GM21528 (cell line): ENCODE measurements around the gene TP53.
"Not testable (repeated sequence)": the region's sequence is repeated elsewhere in the genome, so short reads cannot be mapped to it uniquely, and the experiment has no call there.

Experiments used
- ATAC-seq: cut with Tn5 transposase; IDR thresholded peaks from one replicate; pipeline ENCODE4 v1.9.1; 2021; ENCODE audit warnings: mild to moderate bottlenecking, moderate library complexity; ENCODE audit not compliant: unreplicated experiment, low FRiP score

The TP53 gene

DNA sequence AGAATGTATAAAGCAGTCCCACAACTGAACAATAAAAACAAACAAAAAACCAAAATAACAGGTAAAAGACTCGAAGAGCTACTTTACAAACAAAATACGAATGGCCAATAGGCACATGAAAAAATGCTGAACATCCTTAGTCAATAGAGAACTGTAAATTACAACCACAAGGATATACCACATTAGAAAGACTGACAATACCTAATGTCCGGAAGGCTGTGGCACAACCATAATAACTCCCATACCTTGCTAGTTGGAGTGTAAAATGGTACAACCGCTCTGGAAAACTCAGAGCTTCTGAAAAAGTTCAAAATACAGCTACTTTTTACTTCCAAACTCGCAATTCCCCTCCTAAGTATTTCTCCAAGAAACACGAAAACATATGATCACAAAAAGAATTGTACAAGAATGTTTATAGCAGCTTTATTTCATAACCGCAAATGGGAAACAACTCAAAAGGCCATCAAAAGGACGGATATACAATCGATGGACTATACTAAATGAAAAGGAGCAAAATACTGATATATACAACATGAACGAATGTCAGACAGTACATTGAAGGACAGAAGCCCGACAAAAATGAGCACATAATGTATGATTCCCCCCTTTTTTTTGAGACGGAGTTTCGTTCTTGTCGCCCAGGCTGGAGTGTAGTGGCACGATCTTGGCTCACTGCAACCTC, 2.3 kb downstream of the TP53 start:
- no peak for ATAC-seq

DNA sequence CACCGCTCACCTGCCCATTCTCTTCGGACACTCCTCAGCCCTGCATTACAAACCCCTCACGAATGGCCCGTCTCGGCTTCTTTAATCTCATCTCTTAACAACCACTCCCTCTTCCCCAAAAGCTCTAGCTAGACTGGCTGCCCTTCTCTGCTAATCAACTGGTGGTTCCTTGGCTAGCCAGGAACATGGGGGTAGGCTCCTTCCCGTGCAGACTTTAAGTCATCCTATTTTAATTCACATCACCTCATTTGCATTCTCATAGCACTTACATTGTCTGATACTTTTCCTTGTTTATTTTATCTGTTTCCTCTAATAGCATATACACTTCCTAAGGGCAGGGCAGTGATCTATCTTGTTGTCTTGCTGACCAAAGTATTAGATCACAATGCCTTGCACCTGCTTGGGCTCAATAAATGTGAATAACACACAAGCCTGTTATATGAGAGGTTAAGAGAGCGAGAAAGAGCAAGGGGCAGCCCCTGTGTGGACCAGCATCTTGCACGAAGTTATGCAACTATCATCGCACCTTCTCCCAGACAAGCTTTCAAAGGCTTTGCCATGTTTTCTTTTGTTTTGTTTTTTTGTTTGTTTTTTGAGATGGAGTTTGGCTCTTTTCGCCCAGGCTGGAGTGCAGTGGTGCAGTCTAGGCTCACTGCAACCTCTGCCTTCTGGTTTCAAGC, 9.8 kb downstream of the TP53 start:
- ATAC-seq: no peak

DNA sequence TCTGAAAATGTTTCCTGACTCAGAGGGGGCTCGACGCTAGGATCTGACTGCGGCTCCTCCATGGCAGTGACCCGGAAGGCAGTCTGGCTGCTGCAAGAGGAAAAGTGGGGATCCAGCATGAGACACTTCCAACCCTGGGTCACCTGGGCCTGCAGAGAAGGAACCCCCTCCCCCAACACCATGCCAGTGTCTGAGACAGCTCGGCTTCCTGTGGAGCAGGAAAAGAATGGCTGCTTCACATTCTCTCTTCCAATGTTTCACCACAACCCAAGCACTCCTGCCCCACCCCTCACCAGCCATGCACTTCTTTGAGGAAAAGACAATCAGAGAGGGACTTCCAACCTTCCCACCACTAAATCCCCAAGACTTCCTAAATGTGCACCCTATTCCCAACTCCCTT, 10.8 kb downstream of the TP53 start:
- no peak for ATAC-seq

DNA sequence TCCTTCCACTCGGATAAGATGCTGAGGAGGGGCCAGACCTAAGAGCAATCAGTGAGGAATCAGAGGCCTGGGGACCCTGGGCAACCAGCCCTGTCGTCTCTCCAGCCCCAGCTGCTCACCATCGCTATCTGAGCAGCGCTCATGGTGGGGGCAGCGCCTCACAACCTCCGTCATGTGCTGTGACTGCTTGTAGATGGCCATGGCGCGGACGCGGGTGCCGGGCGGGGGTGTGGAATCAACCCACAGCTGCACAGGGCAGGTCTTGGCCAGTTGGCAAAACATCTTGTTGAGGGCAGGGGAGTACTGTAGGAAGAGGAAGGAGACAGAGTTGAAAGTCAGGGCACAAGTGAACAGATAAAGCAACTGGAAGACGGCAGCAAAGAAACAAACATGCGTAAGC, 12.4 kb downstream of the TP53 start:
- no peak for ATAC-seq

DNA sequence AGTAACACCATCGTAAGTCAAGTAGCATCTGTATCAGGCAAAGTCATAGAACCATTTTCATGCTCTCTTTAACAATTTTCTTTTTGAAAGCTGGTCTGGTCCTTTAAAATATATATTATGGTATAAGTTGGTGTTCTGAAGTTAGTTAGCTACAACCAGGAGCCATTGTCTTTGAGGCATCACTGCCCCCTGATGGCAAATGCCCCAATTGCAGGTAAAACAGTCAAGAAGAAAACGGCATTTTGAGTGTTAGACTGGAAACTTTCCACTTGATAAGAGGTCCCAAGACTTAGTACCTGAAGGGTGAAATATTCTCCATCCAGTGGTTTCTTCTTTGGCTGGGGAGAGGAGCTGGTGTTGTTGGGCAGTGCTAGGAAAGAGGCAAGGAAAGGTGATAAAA, 14.1 kb downstream of the TP53 start:
- no peak for ATAC-seq

DNA sequence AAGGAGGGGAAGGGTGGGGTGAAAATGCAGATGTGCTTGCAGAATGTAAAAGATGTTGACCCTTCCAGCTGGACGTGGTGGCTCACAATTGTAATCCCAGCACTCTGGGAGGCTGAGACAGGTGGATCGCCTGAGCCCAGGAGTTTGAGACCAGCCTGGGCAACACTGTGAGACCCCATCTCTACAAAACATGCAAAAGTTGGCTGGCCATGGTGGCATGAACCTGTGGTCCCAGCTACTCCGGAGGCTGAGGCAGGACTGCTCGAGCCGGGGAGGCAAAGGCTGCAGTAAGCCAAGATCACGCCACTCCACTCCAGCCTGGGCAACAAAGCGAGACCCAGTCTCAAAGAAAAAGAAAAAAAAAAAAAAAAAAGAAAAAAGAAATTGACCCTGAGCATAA, 18.8 kb downstream of the TP53 start:
- ATAC-seq: no peak

DNA sequence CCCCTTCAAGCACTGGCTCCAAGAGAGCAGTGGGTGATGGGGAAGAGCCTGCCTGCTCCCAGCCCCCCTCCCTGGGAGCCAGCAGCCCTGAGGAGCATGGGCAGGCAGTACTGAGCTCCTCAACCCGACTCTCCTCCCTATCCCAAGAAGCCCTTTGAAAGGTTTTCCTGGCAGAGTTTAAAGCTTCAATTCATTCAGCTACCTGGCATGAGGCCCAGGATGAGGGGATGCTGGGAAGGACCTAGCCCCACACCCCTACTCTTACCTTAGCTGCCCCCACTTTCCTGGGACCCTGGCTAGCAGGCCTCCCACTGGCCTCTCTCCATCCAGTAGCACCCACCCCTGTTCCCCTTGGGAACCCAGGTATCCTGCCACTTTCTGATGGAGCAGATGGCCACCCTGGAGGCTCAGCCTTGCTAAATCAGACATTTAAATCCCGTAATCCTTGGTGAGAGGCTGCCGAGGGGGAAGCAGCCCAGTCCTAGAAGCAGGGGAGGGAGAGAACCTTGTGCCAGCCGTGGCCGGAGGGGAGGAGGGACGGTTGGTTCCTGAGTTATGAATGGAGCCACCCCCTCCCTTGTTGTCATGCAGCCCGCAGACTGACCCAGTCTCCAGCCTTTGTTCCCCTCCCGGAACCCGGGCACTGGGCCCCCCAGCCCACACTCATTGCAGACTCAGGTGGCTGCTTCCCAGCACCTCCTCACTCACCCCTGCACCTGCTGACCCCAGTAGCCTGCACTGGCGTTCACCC, 19.5 kb downstream of the TP53 start:
- ATAC-seq: no peak

DNA sequence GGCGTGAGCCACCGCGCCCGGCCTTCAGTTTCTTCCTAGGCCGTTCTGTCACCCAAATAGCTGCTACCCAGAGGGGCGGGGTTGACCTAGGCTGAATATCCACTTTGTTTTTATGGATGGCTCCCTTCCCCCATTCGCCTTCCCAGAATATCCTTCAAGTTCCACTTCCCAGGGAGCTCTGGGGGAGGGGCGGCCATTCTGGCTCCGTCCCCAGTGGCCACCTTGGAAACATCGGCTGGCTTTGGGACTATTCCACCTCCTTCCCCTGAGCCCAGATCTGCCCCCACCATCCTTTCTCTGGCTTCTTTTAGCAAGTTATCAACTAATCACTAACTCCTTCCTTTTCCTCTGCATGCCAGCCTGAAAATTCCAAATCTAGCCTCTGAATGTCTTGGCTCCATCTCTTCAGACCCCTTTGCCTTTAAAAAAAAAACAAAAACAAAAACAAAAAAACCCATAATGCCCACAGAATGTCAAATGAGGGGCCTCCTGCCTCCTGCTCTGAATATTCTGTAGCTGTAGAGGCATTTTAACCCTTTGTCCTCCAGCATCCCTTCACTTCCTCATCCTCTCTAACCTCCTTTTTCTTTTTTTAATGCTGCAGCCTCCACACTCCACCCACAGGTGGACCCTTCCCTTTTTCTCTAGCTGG, 30.2 kb downstream of the TP53 start:
- no peak for ATAC-seq

DNA sequence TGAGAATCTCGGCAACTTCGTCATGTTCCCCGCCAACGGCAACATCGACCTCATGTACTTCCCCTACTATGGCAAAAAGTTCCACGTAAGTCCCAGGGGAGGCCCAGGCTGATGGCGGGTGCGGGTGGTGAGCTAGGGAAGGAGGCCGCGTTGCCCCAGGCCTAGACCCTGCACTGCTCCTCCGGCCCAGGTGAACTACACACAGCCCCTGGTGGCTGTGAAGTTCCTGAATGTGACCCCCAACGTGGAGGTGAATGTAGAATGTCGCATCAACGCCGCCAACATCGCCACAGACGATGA, 31.8 kb downstream of the TP53 start:
- no peak for ATAC-seq

DNA sequence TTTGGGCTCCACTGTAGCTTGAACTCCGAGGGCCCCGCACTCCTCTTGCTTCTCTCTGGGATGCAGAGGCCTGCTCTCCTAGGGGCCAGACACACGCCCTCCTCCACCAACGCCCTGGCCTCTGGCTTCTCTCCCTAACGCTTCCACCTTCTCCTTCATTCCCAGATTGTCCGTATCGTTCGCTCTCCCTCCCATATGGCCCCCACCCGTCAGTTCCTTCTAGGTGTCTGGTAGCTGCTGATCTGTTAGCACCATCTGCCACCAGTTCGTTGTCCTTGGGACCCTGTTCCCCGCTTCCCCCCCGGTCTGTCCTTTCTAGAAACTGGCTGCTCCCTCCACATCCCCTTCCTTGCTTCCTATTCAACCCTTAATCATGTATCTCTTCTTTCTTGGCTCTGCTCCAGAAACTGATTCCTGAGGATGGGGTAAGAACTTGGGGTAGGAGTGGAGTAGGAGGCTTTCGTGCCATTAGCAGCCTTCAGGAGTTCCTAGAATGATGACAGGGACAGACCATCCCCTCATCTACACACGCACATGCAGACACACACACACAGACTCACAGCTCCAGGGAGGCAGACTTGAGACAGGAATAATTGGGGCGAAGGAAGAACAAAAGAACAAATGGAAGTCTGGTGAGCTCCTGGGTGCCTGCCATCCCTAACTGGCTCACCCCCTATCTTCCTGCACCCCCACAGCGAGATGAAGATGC, 32.3 kb downstream of the TP53 start:
- ATAC-seq: no peak

DNA sequence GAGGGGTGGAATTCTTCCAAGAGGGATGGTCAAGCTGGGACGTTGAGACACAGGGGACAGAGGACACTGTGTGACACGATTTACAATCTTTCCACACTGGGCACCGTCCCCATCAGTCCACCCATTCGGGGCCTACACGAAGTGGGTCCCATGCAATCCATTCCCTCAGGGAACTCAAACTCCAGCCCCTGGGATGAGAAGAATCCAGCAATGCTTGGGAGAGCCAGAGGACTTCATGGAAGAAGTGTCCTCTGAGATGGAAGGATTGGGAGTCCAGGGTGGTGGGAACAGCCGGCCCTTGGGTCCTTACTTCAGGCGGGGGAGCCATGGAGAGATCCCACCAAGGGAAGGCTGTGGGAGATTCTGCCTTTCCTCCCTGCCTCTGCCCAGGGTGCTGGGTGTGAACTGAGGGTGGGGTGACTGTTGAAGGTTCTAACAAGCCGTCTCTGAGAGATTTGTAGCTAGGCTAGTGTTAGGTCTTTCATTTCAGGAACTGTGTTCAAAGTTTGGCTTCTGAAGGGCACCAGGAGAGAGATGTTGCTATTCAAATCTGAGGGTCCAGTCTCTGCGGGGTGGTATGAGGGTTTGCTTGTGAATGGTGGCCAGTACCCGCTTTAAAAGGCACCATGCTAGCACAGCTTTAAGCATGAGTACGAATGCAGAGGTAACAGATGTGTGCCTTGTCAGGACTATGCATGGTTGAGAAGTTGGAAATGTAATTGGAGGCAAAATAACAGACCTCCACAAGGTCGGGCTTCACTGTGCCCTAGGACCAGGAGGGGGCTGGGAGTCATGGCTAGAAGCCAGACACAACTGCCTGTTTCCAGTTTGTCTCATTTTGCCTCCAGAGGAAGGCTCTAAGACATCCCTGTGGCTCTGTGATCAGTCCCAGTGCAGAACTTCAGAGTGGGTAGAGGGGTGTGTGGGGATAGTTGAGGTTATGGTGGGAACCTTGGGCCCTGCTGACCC, 34.6 kb downstream of the TP53 start:
- no peak for ATAC-seq

DNA sequence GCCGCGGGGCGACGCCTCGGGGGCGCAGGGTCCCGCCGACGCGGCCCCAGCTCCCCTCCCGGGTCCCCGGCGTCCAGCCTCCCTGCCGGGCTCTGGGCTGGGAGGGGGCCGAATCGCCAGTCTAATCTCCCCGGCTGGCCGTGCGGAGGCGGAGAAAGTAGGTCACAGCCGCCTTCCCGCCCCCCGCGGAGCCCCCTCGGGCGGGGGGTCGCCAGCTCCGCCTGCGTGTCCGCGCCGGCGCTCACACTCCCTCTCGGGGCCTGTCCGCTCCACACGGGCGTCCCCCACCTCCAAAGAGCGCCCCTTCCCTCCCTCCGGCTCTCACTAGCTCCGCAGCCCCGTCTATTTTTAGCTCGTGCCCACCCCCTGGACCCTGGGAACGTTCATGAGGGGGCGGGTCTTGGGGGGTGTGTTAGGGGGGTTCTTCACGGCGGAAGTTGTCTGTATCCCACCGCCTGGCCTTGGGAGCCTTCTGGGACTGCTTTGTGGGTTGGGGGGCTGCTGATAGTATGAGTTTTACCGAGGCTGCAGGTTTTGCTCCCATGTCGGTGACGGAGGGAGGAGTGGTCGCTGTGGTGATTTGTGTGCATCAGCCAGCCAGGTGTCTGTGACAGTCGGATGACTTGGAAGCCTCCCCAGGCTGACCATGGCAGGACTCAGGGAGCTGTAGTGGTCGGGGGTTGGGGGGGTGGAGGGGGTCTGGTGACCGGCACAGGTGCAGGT, 35.5 kb downstream of the TP53 start:
- no peak for ATAC-seq

DNA sequence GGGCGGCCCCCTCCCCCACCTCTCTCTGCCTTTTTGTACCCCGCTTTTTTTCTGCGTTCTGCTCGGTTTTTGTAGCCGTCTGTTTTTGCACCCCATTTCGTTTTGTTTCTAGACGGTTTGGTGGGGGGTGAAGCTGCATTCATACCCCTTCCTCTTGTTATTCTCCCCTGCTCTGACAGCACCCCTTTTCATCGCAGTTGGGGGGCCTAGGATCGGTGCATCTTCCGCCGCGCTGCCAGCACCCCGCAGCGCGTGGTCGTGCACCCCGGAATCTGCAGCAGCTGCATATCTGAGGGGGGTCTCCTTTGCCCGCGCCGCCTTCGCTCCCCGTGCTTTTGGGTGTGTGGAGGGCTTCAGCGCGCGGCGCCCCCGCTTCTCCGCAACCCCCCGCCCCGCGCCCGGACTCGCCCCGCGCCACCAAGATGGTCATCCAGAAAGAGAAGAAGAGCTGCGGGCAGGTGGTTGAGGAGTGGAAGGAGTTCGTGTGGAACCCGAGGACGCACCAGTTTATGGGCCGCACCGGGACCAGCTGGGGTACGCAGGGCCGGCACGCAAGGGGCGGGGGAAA, 36.1 kb downstream of the TP53 start:
- ATAC-seq: no peak

DNA sequence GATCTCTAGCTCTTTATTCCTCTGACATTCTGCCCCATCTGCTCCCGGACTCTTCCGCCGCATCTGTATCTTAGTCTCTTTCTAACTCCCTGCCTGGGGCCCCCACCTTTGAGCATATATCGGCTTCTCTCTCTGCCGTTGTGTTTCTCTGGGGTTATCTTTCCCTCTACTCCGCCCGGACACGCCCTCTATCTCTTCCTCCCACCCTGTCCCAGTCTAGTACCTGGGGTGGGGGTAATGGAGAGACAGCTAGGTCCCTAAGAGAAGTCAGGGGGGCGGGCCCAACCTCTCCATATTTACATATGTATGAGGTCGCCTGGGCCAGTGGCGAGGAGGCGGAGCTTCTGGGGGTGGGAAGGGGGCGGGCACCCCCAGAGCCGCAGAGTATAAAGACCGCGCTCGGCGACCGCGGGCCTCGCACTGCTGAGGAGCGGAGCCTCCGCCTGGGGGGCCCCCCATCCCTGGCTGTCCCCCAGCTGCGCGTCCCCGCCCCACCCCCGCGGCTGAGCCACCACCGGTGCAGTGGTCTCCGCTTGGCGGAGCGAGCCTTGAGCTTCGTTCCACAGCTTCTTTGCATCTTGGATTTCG, 36.7 kb downstream of the TP53 start, which contains the start of gene ATP1B2:
Gene ATP1B2, plus strand, starts transcription at position 418 of the 588 bp plus-strand sequence. CDS start 593 bp downstream, outside the sequence.
- ATAC-seq: no peak

DNA sequence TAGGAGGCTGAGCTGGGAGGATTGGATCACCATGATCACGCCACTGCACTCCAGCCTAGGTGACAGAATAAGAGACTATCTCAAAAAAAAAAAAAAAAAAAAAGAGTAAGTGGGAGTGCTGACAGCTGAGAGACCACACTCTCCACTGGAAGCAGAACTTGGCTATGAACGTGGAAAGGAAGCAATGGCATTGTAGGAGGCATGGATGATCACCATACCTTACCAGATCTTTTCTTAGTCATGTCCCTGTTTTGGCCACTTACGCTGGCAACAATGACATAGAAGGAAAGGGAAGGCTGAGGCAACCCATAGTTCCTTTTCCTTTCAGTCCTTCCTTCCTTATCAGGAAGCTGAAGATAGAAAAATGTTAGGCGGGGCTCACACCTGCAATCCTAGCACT, 40.3 kb downstream of the TP53 start:
- ATAC-seq: no peak

DNA sequence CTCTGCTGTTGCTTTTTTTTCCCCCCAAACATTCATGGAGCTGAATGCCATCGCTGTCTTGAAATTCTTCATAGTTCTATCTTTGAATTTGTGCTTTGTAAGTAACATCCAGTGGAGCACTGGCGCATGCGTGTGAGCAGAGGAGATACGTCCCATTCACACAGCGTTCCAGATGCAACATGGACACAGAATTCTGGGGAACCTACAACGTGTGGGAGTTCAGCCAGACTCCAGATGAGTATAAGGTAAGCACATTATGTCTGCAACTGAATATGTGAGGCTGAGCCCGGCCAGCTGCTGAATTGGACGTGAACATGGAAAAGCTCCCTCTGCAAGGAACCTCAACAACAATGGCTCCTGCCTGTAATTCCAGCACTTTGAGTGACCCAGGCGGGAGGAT, 40.8 kb downstream of the TP53 start:
- ATAC-seq: no peak

DNA sequence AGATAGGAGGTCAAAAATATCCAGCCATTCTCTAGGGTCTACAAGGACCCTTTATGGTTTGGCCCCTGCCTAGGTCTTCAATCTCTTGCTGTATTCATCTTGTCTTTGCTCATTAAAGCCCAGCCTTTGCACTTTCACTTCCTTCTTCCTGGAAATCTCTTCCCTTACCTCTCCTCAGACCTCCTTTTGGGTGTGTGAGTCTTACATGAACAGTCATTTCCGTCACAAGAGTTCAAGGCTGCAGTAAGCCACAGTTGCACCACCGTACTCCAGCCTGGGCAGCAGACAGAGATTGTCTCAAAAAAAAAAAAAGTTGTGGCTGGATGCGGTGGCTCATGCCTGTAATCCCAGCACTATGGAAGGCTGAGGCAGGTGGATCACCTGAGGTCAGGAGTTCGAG, 42.5 kb downstream of the TP53 start:
- ATAC-seq: no peak

DNA sequence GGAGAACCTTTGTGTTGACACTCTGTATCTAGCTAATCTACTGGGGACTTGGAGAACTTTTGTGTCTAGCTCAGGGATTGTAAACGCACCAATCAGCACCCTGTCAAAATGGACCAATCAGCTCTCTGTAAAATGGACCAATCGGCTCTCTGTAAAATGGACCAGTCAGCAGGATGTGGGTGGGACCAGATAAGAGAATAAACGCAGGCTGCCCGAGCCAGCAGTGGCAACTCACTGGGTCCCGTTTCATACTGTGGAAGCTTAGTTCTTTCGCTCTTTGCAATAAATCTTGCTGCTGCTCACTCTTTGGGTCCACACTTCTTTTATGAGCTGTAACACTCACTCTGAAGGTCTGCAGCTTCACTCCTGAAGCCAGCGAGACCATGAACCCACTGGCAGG, 45.7 kb downstream of the TP53 start:
- ATAC-seq: not testable (repeated sequence)
